Keratinocyte (primary cell): Measurements from ENCODE around the gene CLMN. TPM values are rescaled to one million over a fixed set of nuclear protein-coding genes. Genes with fewer than 3 reads are reported as not detected.

Source experiments
- DNase-seq: peaks from one replicate; pipeline ENCODE4 v3.0.0-alpha.2; 2011; ENCODE audit warnings: low read depth, missing footprints, low spot score
- FAIRE-seq: peaks from 2 replicates; lab custom pipeline; 2011; peaks lifted over from hg19 to GRCh38; lab: Jason Lieb, UNC
- H2AFZ ChIP-seq: 2 replicates; pipeline ENCODE4 v1.6.0; 2012; ENCODE audit warnings: low read length, control low read depth, inconsistent platforms; ENCODE audit not compliant: control insufficient read depth
- H3K27ac ChIP-seq: 2 replicates; pipeline ENCODE4 v1.5.1; 2011; ENCODE audit warnings: low read length; ENCODE audit not compliant: control insufficient read depth, insufficient read depth
- H3K27me3 ChIP-seq: 3 replicates; pipeline ENCODE4 v1.6.0; 2011; ENCODE audit warnings: low read length; ENCODE audit not compliant: control insufficient read depth, insufficient read depth; ENCODE audit errors: extremely low read depth
- H3K36me3 ChIP-seq, 2 experiments: 2 replicates in 1 of 2; 3 replicates in 1 of 2; pipeline ENCODE4 v1.5.1; 2011; ENCODE audit warnings: low read length in 2 of 2, mild to moderate bottlenecking in 1 of 2; ENCODE audit not compliant: control insufficient read depth in 2 of 2, insufficient read depth in 2 of 2; ENCODE audit errors: extremely low read depth in 1 of 2
- H3K4me1 ChIP-seq: 3 replicates; pipeline ENCODE4 v1.5.1; 2011; ENCODE audit warnings: low read length; ENCODE audit not compliant: control insufficient read depth, insufficient read depth; ENCODE audit errors: extremely low read depth
- H3K4me2 ChIP-seq: 3 replicates; pipeline ENCODE4 v1.6.0; 2011; ENCODE audit warnings: low read depth, low read length; ENCODE audit not compliant: control insufficient read depth, insufficient read depth; ENCODE audit errors: extremely low read depth
- H3K4me3 ChIP-seq, 3 experiments: fragments of 200-600 bp in 1 of 3; sonication (generic) in 1 of 3; 2 replicates in 2 of 3; 3 replicates in 1 of 3; pipeline ENCODE4 v1.5.1; 2011 to 2016; ENCODE audit warnings: low read length in 3 of 3, mild to moderate bottlenecking in 3 of 3, control low read depth in 2 of 3, inconsistent platforms in 1 of 3, low read depth in 1 of 3, mixed read lengths in 1 of 3, mixed run types in 1 of 3, moderate library complexity in 1 of 3; ENCODE audit not compliant: control insufficient read depth in 2 of 3, insufficient read depth in 2 of 3; ENCODE audit errors: extremely low read depth in 1 of 3
- H3K79me2 ChIP-seq: 2 replicates; pipeline ENCODE4 v1.6.0; 2012; ENCODE audit warnings: low read length; ENCODE audit not compliant: control insufficient read depth, insufficient read depth
- H3K9ac ChIP-seq: 3 replicates; pipeline ENCODE4 v1.6.0; 2011; ENCODE audit warnings: low read length; ENCODE audit not compliant: control insufficient read depth, insufficient read depth; ENCODE audit errors: extremely low read depth
- H3K9me1 ChIP-seq: 3 replicates; pipeline ENCODE4 v1.6.0; 2011; ENCODE audit warnings: low read length; ENCODE audit not compliant: control insufficient read depth, insufficient read depth; ENCODE audit errors: extremely low read depth
- H3K9me3 ChIP-seq: 2 replicates; pipeline ENCODE4 v1.5.1; 2012; ENCODE audit warnings: low read depth, low read length; ENCODE audit not compliant: control insufficient read depth
- H4K20me1 ChIP-seq: 3 replicates; pipeline ENCODE4 v1.6.0; 2011; ENCODE audit warnings: low read length; ENCODE audit not compliant: control insufficient read depth, insufficient read depth; ENCODE audit errors: extremely low read depth
- EZH2 ChIP-seq: IDR thresholded peaks from one replicate; pipeline ENCODE4 v1.6.1; 2012; ENCODE audit warnings: inconsistent platforms, mild to moderate bottlenecking, low read length, moderate library complexity
- dilution Hi-C: fragments of 300-500 bp; cut with MboI; formaldehyde crosslinking; loops from one replicate; pipeline ENCODE4 v1.7.0; 2020; ENCODE audit warnings: low sequenced_read_pairs; ENCODE audit not compliant: extremely low pct_ligation_motif_present
- polyA plus RNA-seq, 5 experiments: library from polyadenylated mRNA; depleted of rRNA in 3 of 5; stranded (reverse) in 3 of 5; stranded (forward) in 1 of 5; unstranded in 1 of 5; fragments of >200 nt; gene quantifications; 1 replicate in 1 of 5; 2 replicates in 3 of 5; 3 replicates in 1 of 5; pipeline versions ENCODE4 v1.2.1 to v1.2.3, GENCODE V29; 2011 to 2012; ENCODE audit warnings: missing spikeins in 2 of 5, low read depth in 1 of 5, low replicate concordance in 1 of 5
- TF ChIP-seq, protein P1 (sequence below), 3 experiments: IDR thresholded peaks in 1 of 3; conservative IDR thresholded peaks in 1 of 3; optimal IDR thresholded peaks in 1 of 3; 2 replicates in 2 of 3; 3 replicates in 1 of 3; pipeline versions ENCODE3 to v1.5.1; 2011; ENCODE audit warnings: low read length in 3 of 3, mild to moderate bottlenecking in 3 of 3, moderate library complexity in 2 of 3, control low read depth in 1 of 3, inconsistent platforms in 1 of 3; ENCODE audit not compliant: insufficient read depth in 2 of 3; ENCODE audit errors: extremely low read depth in 1 of 3

The CLMN gene
- polyA plus RNA-seq, 1 donor (not counting 4 experiments of a cell fraction or from before 2014, with no cell fraction given), result 6.1 TPM

DNA sequence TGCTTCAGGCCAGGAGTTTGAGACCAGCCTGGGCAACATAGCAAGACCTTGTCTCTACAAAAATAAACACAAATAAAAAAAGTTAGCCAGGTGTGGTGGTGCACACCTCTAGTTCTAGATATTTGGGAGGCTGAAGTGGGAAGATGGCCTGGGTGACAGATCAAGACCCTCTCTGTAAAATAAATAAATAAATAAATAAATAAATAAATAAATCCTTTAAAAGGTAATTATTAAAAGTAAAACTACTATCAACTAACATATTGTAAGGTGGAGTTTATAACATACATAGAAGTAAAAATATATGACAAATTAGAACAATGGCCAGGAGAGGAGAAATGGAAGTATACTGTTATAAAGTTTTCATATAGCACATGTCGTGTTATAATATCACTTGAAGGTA is 33.3 kb upstream of the CLMN start:
- H3K9ac ChIP-seq, result no peak overlapping the region
- no peaks in the 10 kb centered on the region for H4K20me1 ChIP-seq
- H3K27ac ChIP-seq, result no peak overlapping the region
- no peak overlapping the region for H3K4me2 ChIP-seq
- no peak for TF ChIP-seq EZH2
- TF ChIP-seq, protein P1, sequence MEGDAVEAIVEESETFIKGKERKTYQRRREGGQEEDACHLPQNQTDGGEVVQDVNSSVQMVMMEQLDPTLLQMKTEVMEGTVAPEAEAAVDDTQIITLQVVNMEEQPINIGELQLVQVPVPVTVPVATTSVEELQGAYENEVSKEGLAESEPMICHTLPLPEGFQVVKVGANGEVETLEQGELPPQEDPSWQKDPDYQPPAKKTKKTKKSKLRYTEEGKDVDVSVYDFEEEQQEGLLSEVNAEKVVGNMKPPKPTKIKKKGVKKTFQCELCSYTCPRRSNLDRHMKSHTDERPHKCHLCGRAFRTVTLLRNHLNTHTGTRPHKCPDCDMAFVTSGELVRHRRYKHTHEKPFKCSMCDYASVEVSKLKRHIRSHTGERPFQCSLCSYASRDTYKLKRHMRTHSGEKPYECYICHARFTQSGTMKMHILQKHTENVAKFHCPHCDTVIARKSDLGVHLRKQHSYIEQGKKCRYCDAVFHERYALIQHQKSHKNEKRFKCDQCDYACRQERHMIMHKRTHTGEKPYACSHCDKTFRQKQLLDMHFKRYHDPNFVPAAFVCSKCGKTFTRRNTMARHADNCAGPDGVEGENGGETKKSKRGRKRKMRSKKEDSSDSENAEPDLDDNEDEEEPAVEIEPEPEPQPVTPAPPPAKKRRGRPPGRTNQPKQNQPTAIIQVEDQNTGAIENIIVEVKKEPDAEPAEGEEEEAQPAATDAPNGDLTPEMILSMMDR (optimal IDR thresholded peaks at IDR 0.05 in 1 of 3, IDR thresholded peaks at IDR 0.05 in 1 of 3, conservative IDR thresholded peaks at IDR 0.05 in 1 of 3; ENCODE audit: extremely low read depth in 1 of 3, insufficient read depth in 2 of 3, low read length in 3 of 3), result no peak
- FAIRE-seq (no peak), DNase-seq (no peak)
- H3K9me1 ChIP-seq, result no peaks in the 10 kb centered on the region
- H3K4me1 ChIP-seq, result no peaks in the 10 kb centered on the region
- dilution Hi-C loops, result no loop called here
- H2AFZ ChIP-seq, result no peak overlapping the region
- H3K4me3 ChIP-seq, result no peak overlapping the region
- H3K36me3 ChIP-seq, result no peaks in the 10 kb centered on the region
- no peaks in the 10 kb centered on the region for H3K79me2 ChIP-seq
- no peaks in the 10 kb centered on the region for H3K27me3 ChIP-seq
- H3K9me3 ChIP-seq, result no peaks in the 10 kb centered on the region

DNA sequence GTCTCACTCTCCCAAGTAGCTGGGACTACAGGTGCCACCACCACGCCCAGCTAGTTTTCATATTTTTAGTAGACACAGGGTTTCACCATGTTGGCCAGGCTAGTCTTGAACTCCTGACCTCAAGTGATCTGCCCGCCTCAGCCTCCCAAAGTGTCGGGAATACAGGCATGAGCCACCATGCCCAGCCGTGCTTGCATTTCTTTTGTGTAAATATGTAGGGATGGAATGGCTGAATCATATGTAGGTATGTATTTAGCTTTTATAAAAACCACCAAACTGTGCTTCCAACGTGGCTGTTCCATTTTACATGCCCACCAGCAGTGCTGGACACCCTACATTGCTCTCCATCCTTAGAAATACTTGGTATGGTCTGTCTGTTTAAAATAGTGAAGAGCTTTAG is 32.8 kb upstream of the CLMN start:
- Histone ChIP-seq H3K79me2 (no peaks in the 10 kb centered on the region), H3K27me3 (no peaks in the 10 kb centered on the region), H2AFZ (no peak overlapping the region), H3K27ac (no peak overlapping the region), H3K4me2 (no peak overlapping the region), H3K9me3 (no peaks in the 10 kb centered on the region), H4K20me1 (no peaks in the 10 kb centered on the region), H3K9me1 (no peaks in the 10 kb centered on the region), H3K36me3 (no peaks in the 10 kb centered on the region), H3K4me1 (no peaks in the 10 kb centered on the region), H3K9ac (no peak overlapping the region), H3K4me3 (no peak overlapping the region)
- TF ChIP-seq EZH2, result no peak
- TF ChIP-seq, protein P1 (optimal IDR thresholded peaks at IDR 0.05 in 1 of 3, IDR thresholded peaks at IDR 0.05 in 1 of 3, conservative IDR thresholded peaks at IDR 0.05 in 1 of 3; ENCODE audit: extremely low read depth in 1 of 3, insufficient read depth in 2 of 3, low read length in 3 of 3), result no peak
- dilution Hi-C loops, result no loop called here
- no peak for DNase-seq
- FAIRE-seq, result no peak
